NCI-H1105 (cell line): Measurements from ENCODE around the gene DTNB.
A peak's percentile ranks its signal among the peaks of the same experiment; 100 is the strongest.
"Not testable (repeated sequence)": the region's sequence is repeated elsewhere in the genome, so short reads cannot be mapped to it uniquely, and the experiment has no call there.

Experiments used
- DNase-seq: peaks from one replicate; lab custom pipeline; 2025; lab: John Stamatoyannopoulos, UW

Gene DTNB

DNA sequence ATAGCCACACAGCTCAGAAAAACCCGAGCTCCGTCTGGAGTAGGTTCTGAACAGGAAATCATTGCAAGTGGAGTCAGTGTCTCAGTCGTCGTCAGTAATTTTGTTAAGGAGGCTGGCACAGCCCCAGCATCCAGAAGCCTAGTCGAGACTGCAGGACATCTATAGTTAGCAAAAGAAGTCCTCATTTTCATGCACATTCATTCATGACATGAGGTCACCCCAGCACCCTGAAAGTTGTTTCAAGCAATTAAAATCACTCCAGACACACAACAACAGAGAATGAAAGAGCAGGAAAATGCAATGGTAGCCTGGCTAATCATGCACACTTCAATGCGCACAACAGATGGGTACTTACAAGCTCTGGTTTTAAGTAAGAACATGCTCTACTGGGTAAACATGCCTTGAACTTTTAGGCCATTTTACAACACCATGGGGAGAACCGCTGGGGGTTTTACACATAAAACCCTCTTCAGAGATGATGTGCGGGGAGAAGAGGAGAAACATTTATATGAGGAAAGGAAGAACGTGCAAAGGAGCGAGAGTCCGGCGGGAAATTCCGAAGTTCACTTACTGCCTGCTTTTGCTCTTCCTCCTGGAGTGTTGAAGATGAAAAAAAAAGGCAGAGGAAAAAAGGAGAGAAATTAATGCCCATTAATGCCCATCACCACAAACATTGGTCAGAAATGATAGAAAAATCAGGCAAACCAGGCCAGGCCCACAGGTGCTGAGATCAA is 254.3 kb downstream of the DTNB start:
- no peak for DNase-seq

DNA sequence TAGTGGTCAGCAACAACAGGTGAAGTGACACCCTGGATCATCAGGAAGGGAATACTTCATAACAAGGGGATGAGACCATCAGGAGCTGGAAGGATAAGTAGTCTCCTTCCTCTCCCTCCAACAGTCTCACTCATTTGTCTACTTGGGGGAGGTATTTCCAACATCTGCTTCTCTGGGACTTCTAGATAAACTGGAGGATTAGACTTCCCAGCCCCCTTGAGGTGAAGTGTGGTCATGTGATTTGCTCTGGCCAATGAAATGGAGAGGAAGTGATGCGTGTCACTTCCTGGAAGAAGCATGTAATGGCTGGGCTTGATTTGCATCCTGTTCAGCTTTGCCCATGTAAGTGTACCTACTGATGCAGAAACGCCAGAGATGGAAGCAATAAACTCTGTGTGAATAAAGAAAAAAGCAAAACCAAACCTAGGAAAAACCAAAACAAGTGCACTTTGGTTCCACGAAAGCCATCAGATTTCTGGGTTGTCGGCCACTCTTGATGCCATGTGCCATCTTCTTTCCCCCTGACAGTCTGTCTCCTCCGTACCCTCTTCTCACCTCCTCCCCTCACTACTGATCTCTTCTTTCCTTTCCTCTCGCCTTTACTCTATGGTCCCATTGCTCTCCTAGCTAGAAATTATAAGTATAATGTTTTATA is 255.5 kb downstream of the DTNB start:
- DNase-seq: no peak

DNA sequence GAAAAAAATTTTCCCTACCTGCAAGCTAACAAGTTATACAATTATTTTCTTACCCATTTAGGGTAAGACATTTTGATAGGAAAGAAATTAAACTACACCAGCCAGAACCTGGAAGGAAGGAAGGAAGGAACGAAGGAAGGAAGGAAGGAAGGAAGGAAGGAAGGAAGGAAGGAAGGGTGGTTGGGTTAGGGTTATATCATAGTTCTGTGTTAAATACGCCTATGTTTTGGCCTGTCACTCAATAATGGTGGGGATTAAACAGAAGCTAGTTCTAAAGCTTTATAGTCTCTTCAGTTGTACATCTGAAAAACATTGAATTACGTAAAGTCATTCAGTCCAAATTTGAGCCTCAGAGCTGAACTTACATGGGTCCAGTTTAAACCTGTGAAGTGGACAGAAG is 256.7 kb downstream of the DTNB start:
- DNase-seq: no peak

DNA sequence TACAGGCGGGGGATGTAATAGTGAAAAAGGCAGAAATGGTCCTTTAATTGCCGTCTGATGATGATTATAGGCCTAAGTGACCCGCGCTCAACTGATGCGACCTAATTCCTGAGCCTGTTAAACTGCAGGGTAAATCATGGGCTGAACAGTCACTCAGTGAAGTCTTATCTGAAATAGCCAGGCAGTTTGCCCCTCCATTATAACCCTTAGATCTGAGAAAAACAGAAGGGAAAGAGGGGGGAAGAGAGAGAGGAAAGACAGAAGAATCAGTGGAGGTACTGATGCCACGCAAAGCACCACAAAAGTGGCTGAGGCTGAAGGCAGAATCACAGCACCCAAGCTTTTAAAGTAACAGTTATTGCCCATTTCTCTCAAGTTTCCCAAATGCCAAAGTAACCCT is 258.6 kb downstream of the DTNB start:
- DNase-seq: no peak

DNA sequence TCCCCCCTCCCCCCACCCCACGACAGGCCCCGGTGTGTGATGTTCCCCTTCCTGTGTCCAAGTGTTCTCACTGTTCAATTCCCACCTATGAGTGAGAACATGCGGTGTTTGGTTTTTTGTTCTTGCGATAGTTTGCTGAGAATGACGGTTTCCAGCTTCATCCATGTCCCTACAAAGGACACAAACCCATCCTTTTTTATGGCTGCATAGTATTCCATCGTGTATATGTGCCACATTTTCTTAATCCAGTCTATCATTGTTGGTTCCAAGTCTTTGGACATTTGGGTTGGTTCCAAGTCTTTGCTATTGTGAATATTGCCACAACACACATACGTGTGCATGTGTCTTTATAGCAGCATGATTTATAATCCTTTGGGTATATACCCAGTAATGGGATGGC is 260.0 kb downstream of the DTNB start:
- not testable (repeated sequence) for DNase-seq

DNA sequence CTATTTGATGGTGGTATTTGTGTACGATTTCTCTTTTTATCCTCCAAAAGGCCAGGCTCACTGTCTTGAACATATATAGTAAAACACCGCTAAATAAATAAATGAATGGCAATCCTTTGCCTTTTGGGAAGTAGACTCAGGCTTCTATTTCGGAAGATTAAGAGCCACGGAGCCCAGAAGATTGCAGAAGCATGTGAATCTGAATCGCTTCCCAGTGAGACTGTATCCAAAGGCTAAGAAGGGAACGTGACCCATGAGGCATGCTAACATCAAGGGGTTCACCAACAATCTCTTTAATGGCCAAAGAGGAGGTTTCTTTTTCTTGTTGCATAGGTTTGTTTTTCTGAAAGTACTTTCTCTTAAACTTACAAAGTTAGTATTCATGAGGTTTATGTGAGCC is 261.6 kb downstream of the DTNB start:
- no peak for DNase-seq

DNA sequence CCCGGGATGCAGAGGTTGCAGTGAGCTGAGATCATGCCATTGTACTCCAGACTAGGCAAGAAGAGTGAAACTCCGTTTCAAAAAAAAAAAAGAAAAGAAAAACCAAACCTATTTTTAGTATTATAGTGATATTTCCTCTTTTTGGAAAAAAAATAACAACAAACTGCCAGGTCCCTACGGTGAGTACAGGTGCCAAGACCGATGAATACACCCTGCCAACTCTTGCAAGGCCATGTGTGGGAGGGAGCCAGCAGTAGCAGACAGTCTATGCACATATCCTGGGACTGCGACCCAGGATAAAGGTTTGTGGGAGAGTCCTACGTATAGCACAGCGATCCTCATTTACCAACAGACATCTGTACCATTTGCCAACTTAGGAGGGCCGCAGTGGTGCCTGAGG is 262.1 kb downstream of the DTNB start:
- no peak for DNase-seq

DNA sequence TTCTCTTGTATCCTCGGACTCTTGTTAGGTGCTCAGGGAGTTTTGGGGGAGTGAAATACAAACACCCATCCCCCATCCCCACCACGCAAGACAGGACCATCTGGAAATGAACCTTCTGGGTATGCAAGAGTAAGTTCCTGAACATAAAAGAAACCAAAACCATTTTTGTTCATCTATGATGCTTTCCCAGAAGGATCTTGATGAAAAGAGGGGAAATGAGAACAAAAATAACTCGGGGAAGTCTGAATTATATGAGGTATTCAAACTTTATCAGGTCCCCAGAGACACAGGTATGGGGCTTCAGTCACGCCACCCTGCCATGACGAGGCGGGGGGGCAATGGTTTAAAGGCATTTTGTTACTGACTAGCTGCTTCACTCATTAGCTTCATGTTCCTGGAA is 263.0 kb downstream of the DTNB start:
- DNase-seq: no peak

DNA sequence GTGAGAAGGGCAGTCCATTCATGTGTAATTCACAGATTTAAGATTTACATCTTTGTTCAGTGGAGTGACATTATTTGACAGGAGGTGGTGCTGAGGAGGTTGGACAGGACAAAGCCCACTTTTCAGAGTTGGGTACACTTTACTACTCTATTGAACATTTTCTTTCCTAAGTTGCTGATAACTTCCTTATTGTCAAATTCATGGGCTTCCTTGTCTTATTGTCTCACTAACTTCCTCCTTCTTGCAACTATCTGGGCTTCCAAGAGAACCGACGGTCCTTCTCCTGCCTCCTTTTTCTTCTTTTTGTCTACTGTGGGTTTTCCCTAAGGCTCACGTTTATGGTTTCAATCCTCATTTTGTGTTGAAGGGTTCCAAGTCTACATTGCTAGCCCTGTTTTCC is 263.9 kb downstream of the DTNB start:
- no peak for DNase-seq

DNA sequence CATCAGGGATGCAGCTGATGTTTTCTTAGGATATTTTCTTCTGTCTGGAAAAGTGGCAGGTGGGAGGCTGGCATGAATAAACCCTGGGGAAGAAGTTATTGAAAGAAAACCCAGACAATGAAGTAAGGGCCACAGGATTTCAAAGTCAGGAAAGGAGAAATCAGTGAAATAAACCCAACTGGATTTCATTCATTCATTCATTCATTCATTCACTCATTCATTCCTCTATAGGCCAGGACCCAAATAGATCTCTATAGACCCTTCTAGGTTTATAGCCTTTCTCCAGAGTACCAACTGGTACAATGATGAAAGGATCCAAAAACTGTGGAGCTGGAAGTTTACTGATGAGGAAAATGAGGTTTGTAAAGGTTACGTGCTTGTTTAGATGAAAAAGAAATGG is 264.3 kb downstream of the DTNB start:
- no peak for DNase-seq

DNA sequence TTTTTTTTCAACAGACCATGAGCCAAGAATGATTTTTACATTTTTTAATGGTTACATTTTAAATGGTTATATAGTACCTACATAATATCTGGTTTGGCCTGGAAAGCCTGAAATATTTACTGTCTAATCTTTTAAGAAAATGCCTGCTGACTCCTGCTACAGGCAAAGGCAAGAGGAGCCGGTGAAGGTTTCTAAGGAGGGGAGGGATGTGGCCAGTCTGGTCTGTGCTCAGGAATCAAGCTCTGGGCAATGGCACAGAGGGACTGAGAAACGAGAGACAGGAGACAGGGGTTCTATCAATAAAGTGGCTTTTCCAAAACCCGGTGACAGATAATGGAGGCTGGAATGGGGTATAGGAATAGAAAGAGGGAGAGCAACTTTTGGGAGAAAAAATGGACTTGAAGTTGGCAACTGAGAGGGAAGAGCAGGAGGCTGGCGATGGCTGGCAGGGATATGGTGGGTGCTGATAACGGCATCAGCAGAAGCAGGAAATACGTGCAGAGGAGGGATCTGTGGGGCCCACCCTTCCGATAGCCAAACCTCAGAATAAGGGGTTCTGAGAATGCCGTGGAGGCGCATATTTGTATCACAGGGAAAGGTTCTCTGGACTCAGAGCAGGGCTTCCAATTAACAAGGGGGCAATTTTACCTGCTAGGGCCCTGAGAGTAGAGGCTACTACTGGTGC is 267.6 kb downstream of the DTNB start:
- DNase-seq: no peak

DNA sequence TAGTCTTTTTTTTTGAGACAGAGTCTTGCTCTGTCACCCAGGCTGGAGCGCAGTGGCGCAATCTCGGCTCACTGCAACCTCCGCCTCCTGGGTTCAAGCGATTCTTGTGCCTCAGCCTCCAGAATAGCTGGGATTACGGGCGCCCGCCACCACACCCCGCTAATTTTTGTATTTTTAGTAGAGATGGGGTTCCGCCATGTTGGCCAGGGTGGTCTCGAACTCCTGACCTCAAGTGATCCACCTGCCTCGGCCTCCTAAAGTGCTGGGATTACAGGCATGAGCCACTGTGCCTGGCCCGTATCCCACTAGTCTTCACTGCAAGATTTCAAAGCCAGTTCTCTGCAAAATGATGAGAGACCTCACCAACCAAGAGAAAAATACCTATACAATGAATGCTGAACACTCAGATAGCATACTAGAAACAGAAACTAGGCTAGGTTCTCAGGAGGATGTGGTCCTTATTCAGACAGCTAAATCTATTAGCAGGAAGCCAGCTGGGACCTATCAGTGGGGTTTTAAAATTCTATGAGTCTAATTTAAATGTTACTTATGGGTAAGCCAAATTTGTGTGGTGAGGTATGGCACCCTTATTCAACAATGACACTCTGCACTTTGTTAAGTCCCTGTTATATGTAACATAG is 270.1 kb downstream of the DTNB start:
- not testable (repeated sequence) for DNase-seq

DNA sequence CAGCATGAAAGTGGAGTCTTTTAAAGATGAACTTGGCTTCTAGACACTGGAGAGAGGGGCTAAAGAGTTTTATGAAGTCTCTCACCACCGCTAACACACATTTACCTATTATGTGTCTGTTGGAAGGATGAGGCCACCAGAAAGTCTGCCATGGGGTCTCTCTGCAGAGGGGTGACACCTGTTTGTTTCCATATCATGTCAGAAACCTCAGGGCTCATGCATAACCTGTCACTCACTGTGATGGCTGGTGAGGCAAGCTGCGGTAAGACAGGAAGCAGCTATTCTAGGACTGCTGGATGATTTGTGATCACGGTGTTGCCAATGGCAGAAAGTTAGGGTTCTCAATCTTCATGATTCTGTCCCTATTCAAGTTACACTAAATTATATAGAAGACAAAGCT is 270.9 kb downstream of the DTNB start:
- no peak for DNase-seq

DNA sequence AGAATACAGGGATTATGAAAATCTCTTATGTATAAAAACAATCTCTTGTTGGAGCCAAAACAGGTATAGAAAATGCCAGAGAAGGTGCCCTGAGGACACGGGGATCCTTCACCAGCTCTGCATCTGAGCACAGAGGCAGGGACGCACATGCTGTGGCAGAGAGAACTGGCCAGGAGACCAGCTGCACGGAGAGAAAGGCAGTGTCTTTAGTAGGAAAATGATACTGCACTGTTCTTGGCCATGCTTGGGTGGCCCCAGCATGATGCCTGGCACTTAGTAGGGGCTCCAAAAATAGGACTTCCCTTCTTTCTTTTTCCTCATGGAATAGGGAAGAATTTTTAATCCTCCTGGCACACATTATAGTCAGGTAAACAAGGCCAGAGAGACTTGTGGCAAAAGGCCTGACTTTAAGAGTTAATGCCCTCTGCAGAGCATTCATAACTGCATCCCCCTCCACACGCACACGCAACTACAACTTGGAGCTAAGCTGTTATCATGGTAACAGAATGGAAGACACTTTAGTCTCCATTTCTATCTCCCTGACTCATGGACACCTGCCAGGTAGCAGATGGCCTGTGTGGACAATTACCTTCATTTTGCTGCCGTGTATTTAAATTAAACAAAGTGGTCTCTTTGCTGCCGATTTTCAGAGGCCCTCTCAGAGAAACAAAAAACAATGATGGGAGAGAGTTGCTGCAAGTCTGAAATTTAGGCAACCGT is 271.9 kb downstream of the DTNB start:
- DNase-seq: peak; percentile 82

DNA sequence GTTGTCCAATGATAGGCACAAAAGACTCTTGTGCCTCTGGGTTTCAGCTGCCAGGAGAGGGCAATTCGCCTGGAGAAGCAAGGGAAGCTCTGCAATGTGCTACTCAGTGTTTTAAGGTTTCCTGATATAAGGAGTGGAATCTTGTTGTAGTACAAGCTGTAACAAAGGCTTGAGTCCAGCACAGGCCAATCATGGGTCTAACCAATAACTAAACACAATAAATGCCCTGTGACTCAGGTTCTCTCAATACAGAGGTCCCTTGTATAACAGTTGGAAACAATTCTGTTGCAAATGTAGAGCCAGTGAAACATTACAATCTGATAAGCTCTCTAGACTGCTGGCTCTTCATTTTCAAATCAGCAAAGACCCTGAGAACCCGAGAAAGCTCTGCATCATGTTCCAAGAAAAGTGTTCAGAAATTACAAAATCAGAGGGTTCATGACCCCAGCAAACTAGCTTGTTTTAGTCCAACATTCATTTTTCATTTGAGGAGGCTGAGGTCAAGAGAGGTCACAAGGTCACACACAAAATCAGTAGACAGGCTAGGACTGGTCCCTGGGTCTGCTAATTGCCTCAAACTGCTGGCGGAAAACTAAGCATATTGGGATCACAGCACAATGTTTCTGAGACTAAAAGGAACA is 272.7 kb downstream of the DTNB start:
- no peak for DNase-seq

DNA sequence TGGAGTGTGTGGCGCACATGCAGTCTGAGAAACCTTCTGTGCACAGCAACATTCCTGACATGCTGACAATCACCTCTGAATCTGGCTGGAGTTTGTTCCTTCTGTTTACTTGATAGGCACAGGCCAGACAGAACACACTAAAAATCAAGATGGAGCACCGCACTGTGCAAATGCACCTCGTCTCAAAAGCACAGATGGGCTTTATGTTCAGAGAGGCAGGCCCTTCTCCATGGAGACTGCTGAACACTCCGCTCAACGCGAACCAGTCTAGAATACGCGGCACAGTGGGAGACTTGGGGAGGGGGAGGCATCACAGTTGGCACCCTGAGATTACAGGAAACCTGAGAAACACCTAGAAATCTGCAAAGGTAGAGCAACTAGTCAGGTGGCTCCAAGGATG is 273.2 kb downstream of the DTNB start:
- DNase-seq: no peak

DNA sequence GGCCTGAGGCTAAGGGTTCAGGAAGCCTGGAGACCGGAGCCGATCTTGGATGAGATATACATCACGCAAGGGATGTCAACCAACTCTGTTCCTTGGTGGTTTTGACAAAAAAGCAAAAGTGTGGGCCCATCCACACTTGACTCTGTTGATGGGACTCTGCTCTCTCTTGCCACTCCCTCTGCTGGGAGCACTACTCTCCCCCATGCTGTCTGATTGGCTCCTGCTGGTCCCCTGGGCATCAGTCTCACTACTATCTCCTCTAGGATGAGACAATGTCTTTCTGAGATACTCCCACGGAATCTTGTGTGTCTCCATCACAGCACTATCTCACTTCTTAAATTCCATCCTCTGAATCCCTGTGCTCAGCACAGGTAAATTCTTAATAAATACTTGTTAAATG is 274.8 kb downstream of the DTNB start:
- no peak for DNase-seq

DNA sequence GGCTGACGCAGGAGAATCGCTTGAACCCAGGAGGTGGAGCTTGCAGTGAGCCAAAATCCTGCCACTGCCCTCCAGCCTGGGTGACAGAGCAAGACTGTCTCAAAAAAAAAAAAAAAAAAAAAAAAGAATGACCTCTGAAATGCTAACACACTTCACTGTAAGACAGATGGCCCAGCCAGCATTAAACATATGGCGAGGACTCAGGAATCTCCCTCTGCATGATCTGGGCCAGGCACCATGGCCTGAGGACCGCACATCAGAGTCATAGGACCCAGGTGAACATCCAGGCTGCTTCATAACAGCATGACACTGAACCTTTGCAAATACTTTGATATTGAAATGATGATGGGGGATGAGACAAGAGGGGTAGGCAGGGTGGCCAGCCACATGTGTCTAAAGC is 275.6 kb downstream of the DTNB start:
- DNase-seq: no peak

DNA sequence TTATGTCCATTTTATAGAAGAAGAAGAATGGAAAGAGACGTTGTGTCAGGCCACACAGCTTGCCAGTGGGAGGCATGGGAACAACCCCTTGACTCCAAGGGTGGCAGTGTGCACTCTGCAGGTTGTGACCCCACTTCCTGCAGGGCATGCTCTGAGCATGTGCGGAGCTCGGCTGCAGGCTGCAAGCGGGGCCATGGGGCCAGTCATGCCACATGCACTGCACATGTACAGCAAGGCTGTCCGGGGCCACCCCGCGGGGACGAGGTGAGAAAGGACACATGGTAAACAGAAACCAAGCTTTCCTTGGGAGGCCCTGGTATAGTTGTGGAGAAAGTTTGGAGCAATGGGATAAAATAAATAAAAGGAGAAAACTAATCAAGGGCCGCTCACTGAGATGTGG is 284.2 kb downstream of the DTNB start:
- DNase-seq: no peak

DNA sequence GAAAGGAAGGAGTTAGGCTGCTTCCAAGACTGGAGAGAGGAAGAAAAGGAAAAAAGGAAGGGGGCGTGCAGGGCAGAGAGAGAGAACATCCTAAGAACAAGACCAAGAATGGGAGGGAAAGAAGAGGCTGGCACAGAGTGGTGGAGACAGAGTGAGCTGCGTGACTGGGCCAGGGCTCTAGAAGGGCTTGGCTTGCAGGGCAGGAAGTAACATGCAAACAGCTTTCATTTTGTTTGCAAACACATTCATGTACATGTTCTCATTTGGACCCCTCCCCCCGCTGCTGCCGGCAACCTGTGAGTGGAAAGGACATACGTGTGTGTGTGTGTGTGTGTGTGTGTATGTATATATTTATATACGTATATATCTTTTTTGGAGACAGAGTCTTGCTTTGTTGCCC is 284.9 kb downstream of the DTNB start:
- DNase-seq: no peak

DNA sequence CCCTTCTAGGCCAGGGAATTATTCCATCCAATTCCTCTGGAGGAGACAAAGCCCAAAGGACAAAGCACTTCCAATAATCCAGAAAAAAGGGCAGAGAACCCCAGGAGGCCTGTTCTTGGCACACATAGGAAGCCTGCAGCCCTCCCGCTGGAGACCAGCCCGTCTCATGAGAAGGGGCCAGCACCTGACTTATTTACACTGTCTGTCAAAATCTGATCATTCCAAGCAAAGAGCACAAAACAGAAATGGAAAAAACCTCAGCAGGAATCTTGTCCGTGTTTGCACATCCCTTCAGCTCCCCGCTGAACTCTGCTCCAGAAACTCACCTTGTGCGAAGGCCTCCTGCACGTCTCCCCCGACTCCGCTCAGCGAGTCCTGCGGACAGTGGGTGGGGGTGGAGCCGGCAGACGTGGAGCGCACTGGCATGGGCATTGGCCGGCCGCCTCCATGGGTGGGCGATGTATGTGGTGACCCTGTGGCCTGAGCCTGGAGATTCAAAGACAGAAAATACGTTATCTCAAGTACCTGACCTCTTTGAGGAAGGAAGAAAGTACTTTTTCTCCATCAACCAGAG is 285.4 kb downstream of the DTNB start:
- DNase-seq: no peak
